Measurements from ENCODE around the gene ZNF512.
A peak's percentile ranks its signal among the peaks of the same experiment; 100 is the strongest.
"Not testable (repeated sequence)": the region's sequence is repeated elsewhere in the genome, so short reads cannot be mapped to it uniquely, and the experiment has no call there.

The ZNF512 gene

GRCh38 chr2:27583390-27583915, 611 bp downstream of the ZNF512 start:
- DNase-seq: no peak

- DNase-seq: no peak
These were observed 1.8 kb downstream of the ZNF512 start for GRCh38 chr2:27584597-27584996.

- DNase-seq: no peak
These were observed 4.2 kb downstream of the ZNF512 start for GRCh38 chr2:27587025-27587424.

GRCh38 chr2:27588308-27588707, 5.5 kb downstream of the ZNF512 start:
- DNase-seq: no peak

GRCh38 chr2:27591745-27592144, 8.9 kb downstream of the ZNF512 start:
- no peak for DNase-seq

GRCh38 chr2:27593240-27593639, 10.4 kb downstream of the ZNF512 start:
- no peak for DNase-seq

GRCh38 chr2:27594020-27594703, 11.3 kb downstream of the ZNF512 start:
- not testable (repeated sequence) for DNase-seq

GRCh38 chr2:27595412-27595811, 12.6 kb downstream of the ZNF512 start:
- not testable (repeated sequence) for DNase-seq

GRCh38 chr2:27596627-27597026, 13.8 kb downstream of the ZNF512 start:
- no peak for DNase-seq

GRCh38 chr2:27606611-27607010, 23.8 kb downstream of the ZNF512 start:
- no peak for DNase-seq

- DNase-seq: no peak
These were observed 31.1 kb downstream of the ZNF512 start for GRCh38 chr2:27613985-27614384.

- no peak for DNase-seq
These were observed 32.5 kb downstream of the ZNF512 start for GRCh38 chr2:27615316-27615715.

- no peak for DNase-seq
These were observed 38.7 kb downstream of the ZNF512 start for GRCh38 chr2:27621524-27621923.

- DNase-seq: no peak
These were observed 40.1 kb downstream of the ZNF512 start for GRCh38 chr2:27622921-27623384.

GRCh38 chr2:27624943-27625342, 42.1 kb downstream of the ZNF512 start:
- DNase-seq: no peak

GRCh38 chr2:27626323-27626722, 43.5 kb downstream of the ZNF512 start:
- not testable (repeated sequence) for DNase-seq

GRCh38 chr2:27626921-27627320, 44.1 kb downstream of the ZNF512 start:
- DNase-seq: not testable (repeated sequence)

GRCh38 chr2:27627963-27628766, 45.3 kb downstream of the ZNF512 start:
- DNase-seq: no peak

- peak; percentile 61 to 89 for DNase-seq
These were observed 46.2 kb downstream of the ZNF512 start, which contains the start of the genes CCDC121 and GPN1 for GRCh38 chr2:27628767-27629709. Gene CCDC121 (minus strand): TSS chr2:27629012. CDS start chr2:27627799, 1,213 bp downstream. Gene GPN1 (plus strand): TSS chr2:27629050. CDS start chr2:27629059, 9 bp downstream.

GRCh38 chr2:27630257-27630656, 47.4 kb downstream of the ZNF512 start:
- not testable (repeated sequence) for DNase-seq

- DNase-seq: no peak
These were observed 51.4 kb downstream of the ZNF512 start for GRCh38 chr2:27634291-27634690.

GRCh38 chr2:27636766-27637165, 53.9 kb downstream of the ZNF512 start:
- no peak for DNase-seq
